PFSK-1 (cell line): ENCODE data around the gene XIRP2.

Experiments used
- FOXP2 ChIP-seq: optimal IDR thresholded peaks from 2 replicates; pipeline ENCODE3; 2011; ENCODE audit warnings: borderline replicate concordance, control low read depth, inconsistent platforms; ENCODE audit not compliant: insufficient read depth; ENCODE audit errors: extremely low read length, extremely low read depth
- POLR2AphosphoS5 ChIP-seq: IDR thresholded peaks from 2 replicates; pipeline ENCODE4 v1.6.1; 2012; ENCODE audit warnings: low read depth, mild to moderate bottlenecking, control low read depth, low read length, moderate library complexity
- REST ChIP-seq, 2 experiments: IDR thresholded peaks; 2 replicates each; pipeline versions ENCODE4 v1.6.1 to v1.8.0; 2011 to 2012; ENCODE audit warnings: low read depth in 2 of 2, low read length in 2 of 2, control low read depth in 1 of 2, inconsistent platforms in 1 of 2, mild to moderate bottlenecking in 1 of 2, moderate library complexity in 1 of 2; ENCODE audit not compliant: insufficient read depth in 1 of 2
- SIN3A ChIP-seq: IDR thresholded peaks from 2 replicates; pipeline ENCODE4 v1.6.1; 2012; ENCODE audit warnings: mild to moderate bottlenecking, low read length, moderate library complexity, borderline replicate concordance; ENCODE audit not compliant: insufficient read depth
- TAF1 ChIP-seq: IDR thresholded peaks from 2 replicates; pipeline ENCODE4 v1.6.1; 2012; ENCODE audit warnings: low read length, control low read depth, borderline replicate concordance; ENCODE audit not compliant: insufficient read depth

Gene XIRP2

GRCh38 chr2:166867874-166868514 lies 20.3 kb upstream of the XIRP2 start:
- TF ChIP-seq SIN3A (no peak), TAF1 (no peak), FOXP2 (no peak), REST (IDR thresholded peaks at IDR 0.05; ENCODE audit: insufficient read depth in 1 of 2, low read depth in 2 of 2, low read length in 2 of 2) (no peak), POLR2AphosphoS5 (no peak)

GRCh38 chr2:166870346-166870745 lies 17.9 kb upstream of the XIRP2 start:
- TF ChIP-seq POLR2AphosphoS5 (no peak), SIN3A (no peak), REST (IDR thresholded peaks at IDR 0.05; ENCODE audit: insufficient read depth in 1 of 2, low read depth in 2 of 2, low read length in 2 of 2) (no peak), FOXP2 (no peak), TAF1 (no peak)

GRCh38 chr2:166881177-166881576 lies 7.1 kb upstream of the XIRP2 start:
- no peak for TF ChIP-seq REST (IDR thresholded peaks at IDR 0.05; ENCODE audit: insufficient read depth in 1 of 2, low read depth in 2 of 2, low read length in 2 of 2)
- no peak for TF ChIP-seq SIN3A
- TF ChIP-seq TAF1 = no peak
- TF ChIP-seq POLR2AphosphoS5 = no peak
- TF ChIP-seq FOXP2 = no peak

GRCh38 chr2:166882851-166883250 lies 5.4 kb upstream of the XIRP2 start:
- TF ChIP-seq TAF1 (no peak), SIN3A (no peak), POLR2AphosphoS5 (no peak), FOXP2 (no peak), REST (IDR thresholded peaks at IDR 0.05; ENCODE audit: insufficient read depth in 1 of 2, low read depth in 2 of 2, low read length in 2 of 2) (no peak)

GRCh38 chr2:166891727-166892126 lies 3.4 kb downstream of the XIRP2 start:
- TF ChIP-seq POLR2AphosphoS5 (no peak), FOXP2 (no peak)
